Activated T-cell treated with anti-CD3 and anti-CD28 coated beads, Interleukin-2, amount 50 U/mL, for 72 hours (primary cell): Measurements from ENCODE around the gene UBA52. TPM values are rescaled to one million over a fixed set of nuclear protein-coding genes. Genes with fewer than 3 reads are reported as not detected.

Experiments used
- ATAC-seq, 2 donors: fragments of 150-1000 bp; cut with Tn5 transposase; replicated peaks in 1 of 2; 2 replicates each; pipeline ENCODE4 v1.10.0; 2021; ENCODE audit warnings: moderate library complexity in 2 of 2, mild to moderate bottlenecking in 1 of 2
- DNase-seq, 2 donors: peaks; one replicate each; pipeline ENCODE4 v3.0.0; 2021 to 2022; ENCODE audit warnings: mixed read lengths in 1 of 2
- H3K27ac Mint-ChIP-seq: one replicate; pipeline ENCODE4 v1.8.0; 2022; ENCODE audit warnings: mild to moderate bottlenecking, moderate library complexity, mixed read lengths
- H3K27me3 Mint-ChIP-seq: one replicate; pipeline ENCODE4 v1.8.0; 2022; ENCODE audit warnings: low read depth, mixed read lengths
- H3K36me3 Mint-ChIP-seq, 2 donors: one replicate each; pipeline ENCODE4 v1.8.0; 2022; ENCODE audit warnings: mixed read lengths in 2 of 2, mild to moderate bottlenecking in 1 of 2; ENCODE audit not compliant: insufficient read depth in 2 of 2
- H3K4me1 Mint-ChIP-seq: one replicate; pipeline ENCODE4 v1.8.0; 2022; ENCODE audit warnings: low read depth, mixed read lengths
- H3K4me3 Mint-ChIP-seq, 2 donors: one replicate each; pipeline ENCODE4 v1.8.0; 2022; ENCODE audit warnings: mild to moderate bottlenecking in 2 of 2, mixed read lengths in 2 of 2, moderate library complexity in 2 of 2
- H3K9me3 Mint-ChIP-seq, 2 donors: one replicate each; pipeline ENCODE4 v1.8.0; 2022; ENCODE audit warnings: mixed read lengths in 2 of 2
- total RNA-seq, 2 donors: library from RNA; stranded (reverse); gene quantifications; one replicate each; pipeline ENCODE4 v1.2.3, GENCODE V29; 2022

UBA52 gene
- total RNA-seq, 2 donors from 2014 or later, result 1,602 TPM

GRCh38 chr19:18609717-18610051, 38.0 kb downstream of the UBA52 start:
- no peak overlapping the region for H3K27ac Mint-ChIP-seq
- DNase-seq (no peak), ATAC-seq (no peak)
- H3K4me3 Mint-ChIP-seq, result no peak overlapping the region
- H3K36me3 Mint-ChIP-seq, result no peaks in the 10 kb centered on the region
- H3K9me3 Mint-ChIP-seq, result no peaks in the 10 kb centered on the region
- peaks cover 39% of the 10 kb centered on the region for H3K4me1 Mint-ChIP-seq
- H3K27me3 Mint-ChIP-seq, result peaks cover 74% of the 10 kb centered on the region

GRCh38 chr19:18610245-18610555, 38.5 kb downstream of the UBA52 start:
- peaks cover 74% of the 10 kb centered on the region for H3K27me3 Mint-ChIP-seq
- DNase-seq (no peak), ATAC-seq (no peak)
- H3K4me1 Mint-ChIP-seq, result peaks cover 37% of the 10 kb centered on the region
- no peaks in the 10 kb centered on the region for H3K36me3 Mint-ChIP-seq
- no peaks in the 10 kb centered on the region for H3K9me3 Mint-ChIP-seq
- H3K27ac Mint-ChIP-seq, result no peak overlapping the region
- no peak overlapping the region for H3K4me3 Mint-ChIP-seq

GRCh38 chr19:18610556-18611326, 39.1 kb downstream of the UBA52 start:
- no peak overlapping the region for H3K27ac Mint-ChIP-seq
- H3K4me1 Mint-ChIP-seq, result peaks cover 33% of the 10 kb centered on the region
- peak overlapping the region in 1 of 2 donors; percentile 56 for H3K4me3 Mint-ChIP-seq
- H3K36me3 Mint-ChIP-seq, result no peaks in the 10 kb centered on the region
- H3K9me3 Mint-ChIP-seq, result no peaks in the 10 kb centered on the region
- H3K27me3 Mint-ChIP-seq, result peaks cover 73% of the 10 kb centered on the region
- DNase-seq, result no peak
- ATAC-seq, result no peak

- Mint-ChIP-seq H3K4me1 (peaks cover 33% of the 10 kb centered on the region), H3K4me3 (peak overlapping the region; percentile 76 to 85), H3K27ac (no peak overlapping the region), H3K36me3 (no peaks in the 10 kb centered on the region), H3K27me3 (peaks cover 79% of the 10 kb centered on the region), H3K9me3 (no peaks in the 10 kb centered on the region)
- ATAC-seq (no peak), DNase-seq (no peak)
These were observed 39.8 kb downstream of the UBA52 start for GRCh38 chr19:18611327-18612050.

- ATAC-seq, result peak in 1 of 2 donors; percentile 16
- H3K36me3 Mint-ChIP-seq, result no peaks in the 10 kb centered on the region
- DNase-seq, result no peak
- H3K27ac Mint-ChIP-seq, result no peak overlapping the region
- H3K4me3 Mint-ChIP-seq, result peak overlapping the region; percentile 76 to 85
- H3K4me1 Mint-ChIP-seq, result peaks cover 33% of the 10 kb centered on the region
- H3K27me3 Mint-ChIP-seq, result peaks cover 80% of the 10 kb centered on the region
- no peaks in the 10 kb centered on the region for H3K9me3 Mint-ChIP-seq
These were observed 40.6 kb downstream of the UBA52 start for GRCh38 chr19:18612051-18612771.

- Mint-ChIP-seq H3K27ac (no peak within 1 kb of the TSS), H3K4me1 (peaks cover 27% of the 10 kb centered on the region), H3K4me3 (peak within 1 kb of the TSS; percentile 76 to 85), H3K9me3 (no peaks in the 10 kb centered on the region), H3K36me3 (no peaks in the 10 kb centered on the region), H3K27me3 (peaks cover 77% of the 10 kb centered on the region)
- peak; percentile 68 to 73 for ATAC-seq
- DNase-seq, result peak; percentile 56 to 57
These were observed 41.3 kb downstream of the UBA52 start, which contains the start of gene TMEM59L for GRCh38 chr19:18612772-18613588. TSS of gene TMEM59L (plus strand) at chr19:18612870. CDS start at chr19:18612959, 89 bp downstream.

GRCh38 chr19:18613589-18614234, 42.1 kb downstream of the UBA52 start:
- Mint-ChIP-seq H3K4me3 (peak overlapping the region; percentile 53 to 68), H3K9me3 (no peaks in the 10 kb centered on the region), H3K27ac (no peak overlapping the region), H3K4me1 (peaks cover 22% of the 10 kb centered on the region), H3K27me3 (peaks cover 70% of the 10 kb centered on the region), H3K36me3 (no peaks in the 10 kb centered on the region)
- no peak for ATAC-seq
- no peak for DNase-seq

GRCh38 chr19:18616023-18616422, 44.4 kb downstream of the UBA52 start:
- DNase-seq (no peak), ATAC-seq (no peak)
- no peaks in the 10 kb centered on the region for H3K36me3 Mint-ChIP-seq
- no peak overlapping the region for H3K4me3 Mint-ChIP-seq
- H3K27me3 Mint-ChIP-seq, result peaks cover 50% of the 10 kb centered on the region
- H3K9me3 Mint-ChIP-seq, result no peaks in the 10 kb centered on the region
- H3K4me1 Mint-ChIP-seq, result peaks cover 18% of the 10 kb centered on the region
- no peak overlapping the region for H3K27ac Mint-ChIP-seq

- Mint-ChIP-seq H3K27me3 (peaks cover 39% of the 10 kb centered on the region), H3K9me3 (no peaks in the 10 kb centered on the region), H3K4me3 (no peak overlapping the region), H3K27ac (no peak overlapping the region), H3K4me1 (peaks cover 8% of the 10 kb centered on the region), H3K36me3 (no peaks in the 10 kb centered on the region)
- DNase-seq (no peak), ATAC-seq (no peak)
These were observed 45.9 kb downstream of the UBA52 start for GRCh38 chr19:18617562-18617961.

- Mint-ChIP-seq H3K27ac (no peak overlapping the region), H3K36me3 (no peaks in the 10 kb centered on the region), H3K27me3 (peaks cover 35% of the 10 kb centered on the region), H3K4me1 (peaks cover 4% of the 10 kb centered on the region), H3K9me3 (no peaks in the 10 kb centered on the region), H3K4me3 (no peak overlapping the region)
- ATAC-seq (no peak), DNase-seq (no peak)
These were observed 46.6 kb downstream of the UBA52 start for GRCh38 chr19:18618236-18618635.

GRCh38 chr19:18620311-18620710, 48.7 kb downstream of the UBA52 start:
- Mint-ChIP-seq H3K4me3 (no peak overlapping the region), H3K4me1 (no peaks in the 10 kb centered on the region), H3K36me3 (no peaks in the 10 kb centered on the region), H3K27me3 (peaks cover 14% of the 10 kb centered on the region), H3K27ac (no peak overlapping the region), H3K9me3 (no peaks in the 10 kb centered on the region)
- ATAC-seq (no peak), DNase-seq (no peak)

GRCh38 chr19:18620902-18621301, 49.2 kb downstream of the UBA52 start:
- Mint-ChIP-seq H3K27ac (no peak overlapping the region), H3K4me3 (no peak overlapping the region), H3K27me3 (peaks cover 11% of the 10 kb centered on the region), H3K4me1 (no peaks in the 10 kb centered on the region), H3K36me3 (no peaks in the 10 kb centered on the region), H3K9me3 (no peaks in the 10 kb centered on the region)
- ATAC-seq, result no peak
- DNase-seq, result no peak
